Thymus (tissue), 11 donors: ENCODE data around the gene TBL2. TPM values are rescaled to one million over a fixed set of nuclear protein-coding genes. Genes with fewer than 3 reads are reported as not detected.
"Not testable (repeated sequence)": the region's sequence is repeated elsewhere in the genome, so short reads cannot be mapped to it uniquely, and the experiment has no call there.

ENCODE experiments used
- DNase-seq, 9 donors: peaks; one replicate each; pipeline ENCODE4 v3.0.0-alpha.2; 2013; ENCODE audit warnings: low spot score in 9 of 9, low read depth in 6 of 9, missing footprints in 1 of 9
- H3K27ac ChIP-seq, 2 donors: one replicate each; pipeline ENCODE4 v1.5.1; 2013; ENCODE audit warnings: control low read depth in 1 of 2, low read depth in 1 of 2, low read length in 1 of 2, mild to moderate bottlenecking in 1 of 2, moderate library complexity in 1 of 2
- H3K27me3 ChIP-seq, 2 donors: one replicate each; pipeline ENCODE4 v1.5.1; 2013; ENCODE audit warnings: low read length in 1 of 2; ENCODE audit not compliant: control insufficient read depth in 2 of 2, insufficient read depth in 1 of 2
- H3K36me3 ChIP-seq, 2 donors: one replicate each; pipeline ENCODE4 v1.5.1; 2013; ENCODE audit warnings: low read length in 1 of 2, mild to moderate bottlenecking in 1 of 2, moderate library complexity in 1 of 2; ENCODE audit not compliant: control insufficient read depth in 2 of 2, insufficient read depth in 2 of 2
- H3K4me1 ChIP-seq, 2 donors: one replicate each; pipeline ENCODE4 v1.5.1; 2013; ENCODE audit warnings: low read length in 2 of 2; ENCODE audit not compliant: control insufficient read depth in 2 of 2, insufficient read depth in 2 of 2
- H3K4me3 ChIP-seq, 2 donors: one replicate each; pipeline ENCODE4 v1.5.1; 2013; ENCODE audit warnings: low read length in 2 of 2, control low read depth in 1 of 2, mild to moderate bottlenecking in 1 of 2
- H3K9me3 ChIP-seq, 2 donors: one replicate each; pipeline ENCODE4 v1.5.1; 2013; ENCODE audit warnings: low read length in 1 of 2, mild to moderate bottlenecking in 1 of 2; ENCODE audit not compliant: control insufficient read depth in 2 of 2, insufficient read depth in 1 of 2
- WGBS: extraction: QIAGEN DNeasy Blood & Tissue Kit; methylation state at CpG from one replicate; pipeline ENCODE4 v1.1.7; 2013; 5-methylcytosine and 5-hydroxymethylcytosine counted together
- polyA plus RNA-seq: library from polyadenylated mRNA; stranded (reverse); fragments of 200-250 nt; gene quantifications from one replicate; pipeline ENCODE4 v1.2.3, GENCODE V29; 2013
- total RNA-seq: library from RNA; stranded (reverse); fragments of 120-200 nt; gene quantifications from one replicate; pipeline ENCODE4 v1.2.4, GENCODE V29; 2013
- donor health status: healthy.

The TBL2 gene
- total and polyA plus RNA-seq, 2 donors: 16.1 to 18.2 TPM

DNA sequence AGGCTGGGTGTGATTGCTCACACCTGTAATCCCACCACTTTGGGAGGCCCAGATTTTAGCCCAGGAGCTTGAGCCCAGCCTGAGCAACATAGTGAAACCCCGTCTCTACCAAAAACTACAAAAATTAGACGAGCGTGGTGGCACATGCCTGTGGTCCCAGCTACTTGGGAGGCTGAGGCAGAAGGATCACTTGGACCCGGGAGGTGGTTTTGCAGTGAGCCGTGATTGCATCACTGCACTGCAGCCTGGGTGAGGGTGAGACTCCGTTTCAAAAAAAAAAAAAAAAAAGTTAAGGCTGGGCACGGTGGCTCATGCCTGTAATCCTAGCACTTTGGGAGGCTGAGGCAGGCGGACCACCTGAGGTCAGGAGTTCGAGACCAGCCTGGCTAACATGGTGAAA, 2.6 kb upstream of the TBL2 start:
- not testable (repeated sequence) for H3K4me3 ChIP-seq, H3K36me3 ChIP-seq, H3K27ac ChIP-seq, H3K9me3 ChIP-seq, H3K27me3 ChIP-seq, DNase-seq
- WGBS: 91% methylated on average over 9 of the region's 9 CpGs
- peaks cover 6 to 20% of the 10 kb centered on the region in 2 donors for H3K4me1 ChIP-seq

DNA sequence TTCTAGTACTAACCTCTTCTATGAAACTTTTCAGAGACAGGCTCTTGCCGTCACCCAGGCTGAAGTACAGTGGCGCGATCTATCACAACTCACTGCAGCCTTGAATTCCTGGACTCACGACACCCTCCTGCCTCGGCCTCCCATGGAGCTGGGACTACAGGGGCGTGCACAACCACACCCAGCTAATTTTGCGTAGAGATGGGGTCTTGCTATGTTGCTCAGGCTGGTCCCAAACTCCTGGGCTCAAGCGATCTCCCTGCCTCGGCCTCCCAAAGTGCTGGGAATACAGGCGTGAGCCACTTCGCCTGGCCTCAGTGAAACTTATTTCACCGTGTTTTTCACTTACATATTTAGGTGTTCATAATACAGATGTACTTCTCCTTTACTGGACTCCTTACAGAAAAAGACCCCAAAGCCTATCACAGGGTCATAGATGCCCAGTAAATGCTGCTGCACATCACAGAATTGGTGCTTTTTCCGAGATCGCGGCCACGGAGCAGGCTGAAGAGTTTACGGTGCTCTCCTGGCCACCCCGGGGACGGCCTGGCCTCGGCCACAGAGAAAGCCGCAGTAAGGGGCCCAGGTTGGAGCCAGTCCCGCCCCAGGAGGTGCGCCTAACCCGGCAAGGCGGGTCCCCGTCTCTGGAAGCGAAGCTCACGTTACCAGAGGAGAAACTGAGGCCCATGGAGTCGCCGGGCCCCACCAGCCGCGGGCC, 595 bp downstream of the TBL2 start:
- WGBS: 20% methylated on average over 32 of the region's 32 CpGs

DNA sequence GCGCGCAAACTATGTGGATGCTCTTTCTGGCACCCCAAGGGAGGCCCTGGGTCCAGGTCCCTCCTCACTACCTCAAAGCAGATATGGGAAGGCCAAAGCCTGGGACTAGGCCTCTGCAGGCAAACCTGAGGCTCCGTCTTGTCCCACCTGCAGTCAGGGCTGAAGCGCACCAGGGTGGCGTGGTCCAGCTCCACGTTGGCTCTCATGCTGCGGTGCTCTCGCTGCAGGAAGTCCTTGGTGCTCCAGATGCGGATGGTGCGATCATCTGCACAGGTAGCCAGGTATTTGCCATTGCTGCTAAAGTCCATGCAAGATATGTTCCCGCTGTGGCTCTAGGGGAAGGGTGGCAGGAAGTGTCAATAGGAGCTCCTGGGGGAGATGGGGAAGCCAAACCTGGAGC, 4.6 kb downstream of the TBL2 start:
- Histone ChIP-seq H3K36me3 (peaks cover 52 to 53% of the 10 kb centered on the region in 2 donors), H3K9me3 (no peaks in the 10 kb centered on the region), H3K27me3 (no peaks in the 10 kb centered on the region), H3K4me1 (peaks cover 6 to 12% of the 10 kb centered on the region in 2 donors), H3K27ac (no peak overlapping the region), H3K4me3 (no peak overlapping the region)
- no peak for DNase-seq
- WGBS: 99% methylated on average over 11 of the region's 11 CpGs

More for the DNA sequence above, 595 bp downstream of the TBL2 start:
- peak overlapping the region; percentile 79 to 94 for H3K4me3 ChIP-seq
- peaks cover 21 to 22% of the 10 kb centered on the region in 2 donors for H3K36me3 ChIP-seq
- peaks cover 6 to 20% of the 10 kb centered on the region in 2 donors for H3K4me1 ChIP-seq
- no peak for DNase-seq
- H3K27me3 ChIP-seq: no peaks in the 10 kb centered on the region
- peaks cover 0 to 4% of the 10 kb centered on the region in 2 donors for H3K9me3 ChIP-seq
- peak overlapping the region; percentile 76 to 87 for H3K27ac ChIP-seq

DNA sequence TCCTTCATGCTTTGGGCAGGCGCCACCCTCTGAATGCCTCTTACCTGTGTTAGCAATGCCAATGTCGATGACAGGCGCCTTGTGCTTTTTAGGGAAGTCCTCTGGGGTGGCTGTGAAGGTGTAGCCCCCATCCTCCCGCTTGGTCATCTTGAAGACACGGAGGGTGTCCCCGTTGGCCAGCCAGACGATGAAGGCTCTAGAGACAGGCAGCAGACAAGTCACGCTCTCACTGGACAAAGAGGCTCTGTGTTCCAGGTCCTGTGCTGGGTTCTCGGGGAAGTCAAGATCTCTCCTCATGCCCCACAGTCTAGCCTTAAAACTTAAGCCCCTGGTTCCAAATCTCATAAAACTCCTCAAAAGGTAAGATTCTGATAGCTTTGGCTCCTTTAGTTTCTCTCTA, 5.1 kb downstream of the TBL2 start:
- H3K4me3 ChIP-seq: no peak overlapping the region
- no peaks in the 10 kb centered on the region for H3K9me3 ChIP-seq
- peaks cover 52 to 53% of the 10 kb centered on the region in 2 donors for H3K36me3 ChIP-seq
- WGBS: 98% methylated on average over 9 of the region's 9 CpGs
- no peak overlapping the region for H3K27ac ChIP-seq
- no peak for DNase-seq
- H3K4me1 ChIP-seq: peaks cover 8 to 14% of the 10 kb centered on the region in 2 donors
- no peaks in the 10 kb centered on the region for H3K27me3 ChIP-seq

DNA sequence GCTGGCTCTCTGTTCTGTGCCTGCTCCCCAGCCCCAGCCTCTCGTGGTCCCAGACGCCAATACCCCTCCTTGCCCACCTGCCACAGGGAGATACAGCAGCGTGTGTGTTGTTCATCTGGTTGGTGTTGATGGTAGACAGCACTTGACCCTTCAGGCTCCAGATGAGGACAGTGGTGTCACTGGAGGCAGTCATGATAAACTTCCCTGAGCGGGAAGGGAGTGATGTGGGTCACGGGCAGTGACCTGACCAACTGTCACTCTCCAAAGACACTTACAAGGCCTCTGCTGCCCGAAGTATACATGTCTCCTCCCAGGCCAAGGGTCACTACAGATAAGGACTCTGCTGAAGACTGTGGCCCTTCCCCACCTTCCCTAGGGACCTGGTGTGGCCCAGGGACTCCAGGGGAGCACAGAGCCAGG, 5.6 kb downstream of the TBL2 start:
- Histone ChIP-seq H3K4me1 (peaks cover 13 to 19% of the 10 kb centered on the region in 2 donors), H3K27me3 (no peaks in the 10 kb centered on the region), H3K9me3 (no peaks in the 10 kb centered on the region), H3K27ac (no peak overlapping the region), H3K4me3 (no peak overlapping the region), H3K36me3 (peaks cover 52 to 53% of the 10 kb centered on the region in 2 donors)
- 96% methylated on average over 6 of the region's 6 CpGs for WGBS
- DNase-seq: no peak

DNA sequence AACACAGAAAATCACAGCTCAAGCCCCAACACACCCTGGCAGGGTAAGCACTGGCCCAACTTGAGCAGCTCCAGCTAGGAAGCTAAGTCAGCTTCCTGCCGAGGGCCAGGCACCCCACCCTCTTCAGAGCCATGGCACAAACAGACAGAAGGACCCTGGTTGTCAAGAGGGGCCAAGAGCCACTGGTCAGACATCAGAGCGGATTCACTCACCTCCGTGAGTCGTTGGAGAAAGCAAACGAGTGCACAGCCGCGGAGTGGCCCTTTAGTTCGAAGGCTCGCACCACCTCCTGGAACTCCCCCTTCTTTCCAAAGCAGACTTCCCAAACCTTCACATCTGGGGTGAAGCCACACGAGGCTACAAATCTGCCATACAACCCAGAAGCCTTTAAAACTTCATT, 7.4 kb downstream of the TBL2 start:
- peaks cover 52 to 53% of the 10 kb centered on the region in 2 donors for H3K36me3 ChIP-seq
- WGBS: 98% methylated on average over 10 of the region's 10 CpGs

DNA sequence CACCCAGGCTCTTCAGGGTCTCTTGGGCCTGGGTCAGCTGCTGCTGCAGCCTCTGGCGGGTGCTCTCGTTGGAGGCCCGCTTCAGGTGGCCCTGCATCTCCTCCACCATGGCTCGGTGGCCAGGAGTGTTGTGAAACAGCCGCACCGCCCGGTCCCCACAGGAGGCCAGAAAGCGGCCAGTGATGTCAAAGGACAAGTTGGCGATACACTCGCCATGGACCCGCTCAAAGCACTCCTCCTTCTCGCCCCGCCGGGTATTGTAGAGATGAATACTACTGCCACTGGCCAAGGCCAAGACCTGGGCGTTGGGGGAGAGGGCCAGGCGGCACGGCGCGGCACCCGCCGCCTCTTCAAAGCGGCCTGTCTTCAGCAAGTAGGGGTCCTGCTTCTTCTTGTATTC, 7.9 kb downstream of the TBL2 start:
- no peak overlapping the region for H3K4me3 ChIP-seq

More for the DNA sequence above, 7.4 kb downstream of the TBL2 start:
- Histone ChIP-seq H3K27me3 (no peaks in the 10 kb centered on the region), H3K9me3 (no peaks in the 10 kb centered on the region), H3K4me1 (peaks cover 10 to 11% of the 10 kb centered on the region in 2 donors), H3K27ac (no peak overlapping the region), H3K4me3 (no peak overlapping the region)
- DNase-seq: no peak

DNA sequence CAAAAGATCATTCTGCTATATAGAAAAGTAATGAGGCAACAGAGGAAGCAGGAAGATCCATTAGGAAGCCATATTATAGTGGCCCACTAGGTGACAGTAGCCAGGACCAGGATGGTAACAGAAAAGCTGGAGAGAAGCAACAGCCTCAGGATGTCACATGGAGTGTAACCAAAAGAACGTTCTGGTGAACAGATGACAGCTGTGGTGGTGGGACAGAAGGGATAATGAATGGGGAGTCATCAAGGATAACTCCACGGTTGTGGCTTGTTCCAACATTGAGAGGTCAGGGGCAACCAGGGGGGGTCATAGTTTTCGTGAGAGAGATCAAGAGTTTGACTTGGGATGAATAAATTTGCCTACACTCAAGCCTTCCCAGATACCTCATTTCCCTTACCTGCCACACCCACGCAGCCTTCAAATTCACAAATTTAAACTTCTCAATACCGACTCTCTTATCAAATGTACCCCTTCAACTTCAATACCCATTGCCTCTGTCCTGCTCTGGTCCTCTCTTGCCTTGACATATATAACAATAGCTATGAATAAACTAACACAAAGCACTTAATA, 9.3 kb downstream of the TBL2 start:
- Histone ChIP-seq H3K27ac (no peak overlapping the region), H3K9me3 (no peaks in the 10 kb centered on the region), H3K36me3 (peaks cover 44 to 45% of the 10 kb centered on the region in 2 donors), H3K27me3 (no peaks in the 10 kb centered on the region), H3K4me3 (no peak overlapping the region), H3K4me1 (peaks cover 11 to 15% of the 10 kb centered on the region in 2 donors)
- no peak for DNase-seq
- 98% methylated on average over 5 of the region's 5 CpGs for WGBS

More for the DNA sequence above, 7.9 kb downstream of the TBL2 start:
- H3K27me3 ChIP-seq: no peaks in the 10 kb centered on the region
- WGBS: 98% methylated on average over 22 of the region's 22 CpGs
- H3K27ac ChIP-seq: no peak overlapping the region
- peaks cover 10 to 11% of the 10 kb centered on the region in 2 donors for H3K4me1 ChIP-seq
- no peaks in the 10 kb centered on the region for H3K9me3 ChIP-seq
- peaks cover 52 to 53% of the 10 kb centered on the region in 2 donors for H3K36me3 ChIP-seq
- DNase-seq: no peak

DNA sequence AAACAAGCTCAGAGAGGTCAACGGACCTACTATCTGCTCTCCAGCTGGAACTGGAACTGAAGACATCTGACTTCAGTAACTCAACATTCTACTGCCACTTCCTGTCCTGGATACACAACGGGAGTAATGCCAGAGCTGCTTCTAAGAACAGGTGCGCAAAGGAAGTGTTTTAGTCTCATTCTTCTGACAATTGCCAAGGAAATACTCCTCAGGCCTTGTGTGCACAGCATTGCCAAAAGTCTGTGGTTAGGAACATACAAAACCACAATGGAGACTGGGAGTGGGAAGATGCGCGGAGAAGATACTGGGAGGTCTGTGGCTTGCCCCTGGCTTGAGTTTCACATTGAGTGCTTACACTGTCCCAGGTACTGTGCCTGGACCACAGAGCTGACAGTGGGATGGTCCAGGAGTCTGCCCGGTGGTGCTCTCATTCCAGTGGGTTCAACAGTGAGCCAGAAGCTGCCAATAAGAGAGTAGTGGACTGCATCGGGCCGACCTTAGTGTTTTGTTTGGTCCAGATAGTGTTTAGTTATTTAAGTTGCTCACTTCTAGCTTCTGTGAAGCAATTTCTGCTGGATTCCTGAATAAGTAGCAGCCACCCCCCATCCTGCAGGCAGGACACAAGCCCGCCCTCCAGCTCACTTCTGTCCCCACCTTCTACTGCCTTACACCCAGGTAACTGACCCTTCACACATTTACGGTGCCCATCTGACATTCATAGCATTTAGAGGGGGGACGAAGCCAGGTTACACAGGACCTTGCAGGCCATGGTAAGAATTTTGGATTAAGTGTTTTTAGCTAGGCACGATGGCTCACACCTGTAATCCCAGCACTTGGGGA, 10.3 kb downstream of the TBL2 start:
- Histone ChIP-seq H3K36me3 (peaks cover 33 to 34% of the 10 kb centered on the region in 2 donors), H3K9me3 (no peaks in the 10 kb centered on the region), H3K27ac (peak overlapping the region; percentile 70 to 85), H3K4me3 (no peak overlapping the region), H3K27me3 (no peaks in the 10 kb centered on the region), H3K4me1 (peaks cover 11 to 15% of the 10 kb centered on the region in 2 donors)
- DNase-seq: peak in 2 of 9 donors; percentile 33 to 57
- WGBS: 60% methylated on average over 12 of the region's 12 CpGs
